Fibroblast of skin of left biceps (primary cell): ENCODE measurements around the gene DHX36.
A peak's percentile ranks its signal among the peaks of the same experiment; 100 is the strongest.

Experiments used
- DNase-seq, 2 experiments: peaks; one replicate each; pipeline ENCODE4 v3.0.0-alpha.2; 2013; ENCODE audit warnings: low read depth in 2 of 2

Gene DHX36

DNA sequence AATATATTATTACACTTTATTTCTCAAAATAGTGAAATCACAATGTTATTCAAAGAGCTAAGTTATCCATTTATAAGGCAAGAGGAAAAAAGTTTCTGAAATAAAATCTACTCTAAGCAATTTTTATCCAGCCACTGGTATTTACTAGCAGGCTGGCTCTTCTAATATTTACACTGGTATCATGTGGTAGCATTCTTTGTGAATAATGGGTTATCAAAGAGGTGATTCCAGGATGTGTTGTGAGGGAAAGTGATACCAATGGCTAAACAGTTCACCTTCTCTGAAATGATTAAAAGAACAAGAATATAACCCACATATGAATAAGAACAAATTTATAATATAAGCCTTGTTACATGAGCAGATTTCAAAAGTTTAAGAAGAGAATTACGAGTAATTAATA lies 44.1 kb downstream of the DHX36 start:
- no peak for DNase-seq

DNA sequence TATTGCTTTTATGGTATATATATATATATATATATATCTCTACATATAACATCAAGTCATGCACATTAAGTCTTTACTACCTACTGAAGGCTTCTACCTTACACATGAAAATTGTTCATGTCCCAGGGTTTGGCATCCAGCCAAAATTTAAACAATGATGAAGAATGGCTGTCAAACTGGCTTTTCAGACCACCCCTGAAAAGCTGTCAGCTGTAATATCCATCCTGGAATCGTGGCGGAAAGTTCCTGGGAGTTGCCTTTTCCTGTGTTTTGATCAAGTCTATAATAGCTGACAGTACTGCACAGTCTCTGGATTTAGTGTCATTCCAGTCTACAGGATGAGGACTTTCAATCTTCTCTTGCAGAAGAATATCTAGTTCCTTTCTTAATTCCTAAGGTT lies 48.3 kb downstream of the DHX36 start:
- DNase-seq, result no peak

DNA sequence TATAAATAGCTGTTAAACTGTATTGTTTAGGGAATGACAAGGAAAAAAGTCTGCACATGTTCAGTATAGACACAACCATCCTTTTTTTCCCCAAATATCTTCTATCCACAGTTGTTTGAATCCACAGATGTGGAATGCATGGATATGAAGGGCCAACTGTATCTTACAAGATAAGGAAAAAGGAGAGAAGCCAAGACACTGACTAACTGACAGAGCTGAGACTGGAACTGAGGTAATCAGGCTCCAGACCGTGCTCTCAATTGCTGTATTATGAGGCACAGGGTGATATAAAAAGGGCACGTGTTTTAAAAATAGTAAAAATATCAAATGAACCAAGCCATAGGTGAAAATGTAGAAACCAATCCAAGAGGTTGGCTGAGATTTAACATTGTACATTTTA lies 49.0 kb downstream of the DHX36 start:
- no peak for DNase-seq

DNA sequence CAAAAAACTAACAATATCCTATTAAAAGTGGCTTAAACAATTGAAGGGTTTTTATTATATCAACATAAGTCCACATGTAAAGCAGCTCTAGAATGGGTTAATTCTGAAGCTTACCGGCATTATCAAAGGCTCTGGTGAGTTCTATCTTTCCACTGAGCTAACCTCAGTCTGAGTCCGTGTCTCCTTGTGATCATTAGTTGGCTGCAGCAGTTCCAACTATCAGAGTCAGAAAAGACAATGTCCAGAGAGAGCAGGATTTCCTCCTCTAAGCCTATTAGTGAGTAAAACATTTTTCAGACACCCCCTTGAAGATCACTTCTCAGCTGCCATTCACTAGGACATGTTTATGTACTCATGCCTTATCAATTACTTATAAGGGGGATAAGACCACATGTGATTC lies 49.9 kb downstream of the DHX36 start:
- no peak for DNase-seq

DNA sequence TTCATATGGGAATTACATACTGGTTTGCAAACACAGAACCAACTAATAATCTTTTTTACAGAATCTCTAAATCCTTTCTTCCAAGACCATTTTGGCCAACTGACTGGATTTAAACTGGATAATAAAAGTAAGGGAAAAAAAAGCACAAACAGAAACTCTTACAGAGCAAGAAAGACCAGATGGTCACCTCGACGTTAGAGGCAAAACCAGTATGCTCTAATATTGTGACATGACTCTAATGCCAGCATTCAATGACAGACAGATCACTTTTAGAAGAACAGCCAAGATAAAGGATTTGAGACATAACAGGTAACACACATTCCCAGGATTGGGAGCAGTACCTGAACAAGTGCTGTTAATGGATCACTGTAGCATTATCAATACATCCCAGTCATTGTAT lies 50.9 kb downstream of the DHX36 start:
- no peak for DNase-seq

DNA sequence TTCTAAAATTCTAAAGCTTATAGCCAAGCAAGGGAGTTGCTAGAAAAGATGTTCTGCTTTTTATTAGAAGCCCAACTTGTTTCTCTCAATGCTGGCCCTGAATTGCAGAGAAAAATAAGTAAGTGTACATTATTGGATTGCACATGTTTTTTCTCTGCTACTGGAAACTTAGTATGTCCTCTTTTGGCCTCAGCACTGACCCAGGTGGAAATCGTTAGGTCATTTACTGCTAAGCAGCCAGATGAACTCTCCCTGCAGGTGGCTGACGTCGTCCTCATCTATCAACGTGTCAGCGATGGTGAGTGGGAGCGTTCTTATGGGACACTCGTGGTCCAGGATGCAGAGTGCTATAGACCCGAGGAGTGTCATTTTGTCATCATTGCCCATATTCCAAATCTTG lies 69.8 kb downstream of the DHX36 start:
- no peak for DNase-seq

DNA sequence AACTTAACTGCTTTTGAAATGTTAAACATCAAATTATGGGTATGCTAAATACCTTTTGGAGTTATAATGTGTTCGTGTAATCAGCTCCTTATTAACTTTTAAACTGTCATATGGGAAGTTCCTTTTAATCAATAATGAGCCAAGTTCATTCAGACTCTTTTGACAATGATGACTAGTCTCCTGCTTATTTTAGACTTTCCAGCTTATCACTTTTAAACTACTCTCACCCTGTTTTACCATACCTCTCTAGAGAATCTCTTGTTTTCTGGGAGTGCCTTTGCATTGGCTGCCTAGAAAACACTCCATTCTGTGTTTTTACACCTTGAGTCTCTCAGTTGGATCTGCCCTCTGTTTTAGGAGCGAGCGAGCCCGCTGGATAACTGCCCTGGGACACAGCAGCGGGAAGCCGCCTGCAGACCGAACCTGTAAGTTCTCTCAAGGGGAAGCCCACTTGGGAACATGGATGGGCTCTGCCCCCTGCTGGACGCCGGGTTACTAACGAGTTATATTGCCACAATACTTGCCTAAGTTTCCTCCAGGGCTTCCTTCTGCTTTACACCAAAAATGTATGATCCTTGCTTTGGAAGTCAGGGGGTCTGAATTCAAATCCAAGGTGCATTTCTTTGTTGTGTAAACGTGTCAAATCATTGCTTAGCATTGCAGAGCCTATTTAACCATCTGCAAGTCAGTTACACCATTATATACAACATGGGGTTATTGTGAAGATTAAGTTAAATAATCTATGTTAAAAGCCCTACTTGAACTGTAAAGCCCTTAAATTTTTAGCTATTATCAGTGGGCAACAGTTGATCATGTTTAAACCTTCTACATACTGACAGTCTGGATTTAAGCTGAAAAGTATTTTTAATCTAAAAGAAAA lies 71.3 kb downstream of the DHX36 start:
- peak; percentile 48 to 62 for DNase-seq

DNA sequence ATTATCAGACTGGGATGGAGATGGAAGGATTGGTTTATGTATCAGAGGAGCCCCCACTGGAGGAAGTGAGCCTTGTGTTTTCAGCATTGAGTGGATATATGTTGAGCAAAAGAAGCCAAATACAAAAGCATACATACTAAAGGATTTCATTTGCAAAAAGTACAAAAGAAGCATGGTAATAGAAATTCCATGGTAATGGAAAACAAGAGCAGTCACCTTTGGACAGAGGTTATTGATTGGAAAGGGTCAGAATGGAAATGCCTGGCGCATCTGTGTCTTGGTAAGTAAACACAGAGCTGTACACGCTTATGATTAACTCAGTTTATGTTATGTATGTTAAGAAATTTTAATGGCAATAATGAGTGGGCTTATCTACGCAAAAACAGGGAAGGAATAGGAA lies 72.7 kb downstream of the DHX36 start:
- DNase-seq, result no peak

DNA sequence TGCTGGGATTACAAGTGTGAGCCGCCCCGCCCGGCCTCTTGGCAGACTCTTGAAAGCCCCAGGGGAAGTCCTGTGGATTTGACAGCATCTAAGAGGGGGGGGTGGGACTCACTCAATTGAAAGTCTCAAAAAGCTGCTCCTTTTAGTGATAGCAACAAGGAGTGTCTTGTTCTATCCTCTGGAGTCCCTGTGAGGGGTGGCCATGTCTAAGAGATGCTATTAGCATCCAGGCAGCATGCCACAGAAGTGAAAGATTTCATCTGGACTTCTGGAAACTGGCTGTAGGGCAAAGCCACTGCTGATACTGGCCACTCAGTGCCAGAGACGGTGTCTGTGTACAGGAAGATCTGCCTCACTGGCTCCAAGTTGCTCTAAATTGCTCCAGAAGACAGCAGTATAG lies 74.0 kb downstream of the DHX36 start:
- DNase-seq, result no peak

DNA sequence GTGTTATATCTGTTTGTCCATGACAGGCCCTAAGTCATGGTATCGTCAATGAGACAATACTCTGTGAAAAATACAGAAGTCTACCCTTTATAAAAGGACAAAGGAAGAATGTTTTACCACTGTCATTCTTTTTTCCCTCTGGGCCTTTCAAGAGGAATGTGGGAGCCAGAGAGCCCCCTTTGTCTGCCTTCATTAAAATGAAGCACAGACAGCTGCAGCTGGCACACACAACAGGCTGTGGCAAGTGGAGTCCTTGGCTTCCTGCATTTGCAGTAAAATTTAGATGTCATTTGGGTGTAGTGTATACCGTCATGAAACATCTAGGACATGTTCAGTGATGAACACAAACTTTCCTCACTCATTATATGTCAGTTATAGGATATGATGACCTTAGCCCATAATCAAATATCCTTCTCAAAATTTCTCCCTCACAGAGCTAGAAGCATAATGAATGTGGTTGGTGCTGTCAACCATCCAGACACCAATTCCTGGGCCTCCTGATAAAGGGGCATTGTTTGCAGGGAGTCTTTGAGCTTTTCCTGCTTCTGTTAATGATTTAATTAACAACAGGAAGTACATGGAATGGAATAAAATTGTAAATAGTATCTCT lies 76.4 kb downstream of the DHX36 start:
- DNase-seq, result no peak

DNA sequence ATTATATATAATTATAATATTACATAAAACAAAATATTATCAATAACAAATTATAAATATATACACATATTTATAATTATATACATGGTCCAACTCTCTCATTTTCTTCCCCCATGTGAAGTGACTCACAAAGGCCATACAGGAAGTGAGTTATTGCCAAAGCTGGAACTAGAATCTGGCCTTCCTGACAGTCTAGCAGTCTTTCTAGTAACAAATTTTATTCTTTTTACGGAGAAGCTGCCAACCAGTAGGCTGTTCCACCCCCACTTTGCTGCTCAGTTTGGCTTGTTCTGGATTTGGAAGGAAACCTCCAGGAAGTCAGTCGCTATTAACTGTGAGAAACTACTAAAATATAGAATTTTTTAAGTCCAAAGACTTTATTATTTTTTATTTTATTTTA lies 79.6 kb downstream of the DHX36 start:
- DNase-seq, result no peak

DNA sequence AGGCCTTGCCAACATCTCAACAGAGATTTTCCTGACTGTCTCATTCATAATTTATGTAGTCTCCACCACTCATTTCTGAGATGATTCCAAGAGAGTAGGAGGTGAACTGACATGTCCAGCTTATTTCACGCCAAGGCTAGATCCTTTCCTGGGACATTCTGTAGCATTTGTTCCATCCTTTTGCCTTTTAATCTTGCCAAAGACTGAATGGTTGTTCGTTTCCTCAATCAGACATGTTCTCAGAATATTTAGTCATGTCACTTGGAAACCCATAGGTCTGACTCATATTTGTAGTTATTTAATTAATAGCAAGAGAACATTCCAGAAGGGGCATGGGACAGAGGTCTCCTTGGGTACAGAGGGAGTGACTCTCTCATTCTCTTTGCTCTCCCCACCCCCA lies 80.9 kb downstream of the DHX36 start:
- DNase-seq, result no peak

DNA sequence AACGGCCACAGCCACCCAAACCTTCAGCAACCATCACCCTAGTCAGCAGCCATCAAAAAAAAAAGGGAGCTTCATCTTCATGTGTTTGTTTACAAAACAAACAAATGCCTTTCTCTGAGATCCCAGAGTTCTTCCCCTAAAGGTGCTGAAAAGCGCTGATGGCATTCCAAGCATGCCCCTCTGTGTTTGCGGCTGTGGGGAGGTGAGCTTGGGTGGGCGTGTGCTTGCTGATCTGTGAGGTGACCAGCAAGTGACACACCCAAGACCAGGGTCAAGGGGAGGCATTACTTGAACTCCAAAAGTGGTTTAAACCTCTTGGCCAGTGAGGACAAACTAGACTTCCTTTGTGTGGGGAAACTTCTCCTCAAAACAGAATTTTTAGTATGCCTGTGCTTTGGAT lies 81.5 kb downstream of the DHX36 start:
- DNase-seq, result no peak

DNA sequence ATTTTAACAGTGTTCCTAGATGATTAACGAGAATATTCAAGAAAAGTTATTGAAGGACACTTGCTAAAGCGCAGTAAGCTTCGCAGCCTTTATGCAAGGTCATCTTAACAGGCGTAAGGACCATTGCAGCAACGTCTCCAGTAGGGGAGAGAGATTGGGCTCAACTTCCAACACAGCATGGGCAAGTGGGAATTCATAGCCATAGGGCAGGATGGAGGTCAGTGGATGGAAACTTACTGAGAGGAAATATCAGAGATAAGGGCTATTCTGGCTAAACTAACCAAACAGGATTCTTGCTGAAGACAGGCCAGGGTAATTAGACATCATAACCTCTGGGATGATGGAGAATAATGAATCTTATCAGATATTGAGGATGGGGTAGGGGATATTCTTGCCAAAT lies 82.8 kb downstream of the DHX36 start:
- no peak for DNase-seq

DNA sequence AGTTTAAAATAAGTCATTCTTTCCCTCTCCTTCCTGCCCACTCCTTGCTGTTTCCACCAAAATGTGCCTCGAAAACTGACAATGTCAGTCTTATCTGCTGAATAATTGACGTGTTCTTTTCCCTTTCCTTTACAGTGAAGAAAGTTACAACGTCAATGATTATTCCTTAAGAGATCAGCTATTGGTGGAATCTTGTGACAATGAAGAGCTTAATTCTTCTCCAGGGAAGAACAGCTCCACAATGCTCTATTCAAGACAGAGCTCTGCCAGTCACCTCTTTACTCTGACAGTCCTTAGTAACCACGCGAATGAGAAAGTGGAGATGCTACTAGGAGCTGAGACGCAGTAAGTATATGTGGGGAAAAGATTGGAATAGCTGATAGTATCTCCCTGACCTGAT lies 84.1 kb downstream of the DHX36 start:
- DNase-seq, result no peak

DNA sequence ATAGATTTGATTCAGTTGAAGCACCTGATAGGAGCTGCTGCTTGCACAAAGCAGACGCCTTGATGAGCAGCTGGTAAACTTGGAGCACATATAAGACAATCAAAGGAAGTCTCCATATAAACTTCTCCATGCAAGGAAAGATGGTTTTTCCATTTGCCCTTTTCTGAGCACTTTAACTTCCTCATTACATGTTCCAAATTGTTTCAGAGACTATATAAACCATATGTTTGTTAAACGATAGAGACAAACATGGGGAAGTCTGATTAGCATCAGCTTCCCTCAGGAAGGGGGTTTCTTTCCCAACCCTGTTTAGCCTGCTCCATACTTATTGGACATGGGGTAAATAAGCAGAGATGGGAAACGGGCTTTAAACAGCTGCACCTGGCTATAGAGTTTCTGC lies 88.0 kb downstream of the DHX36 start:
- DNase-seq, result no peak

DNA sequence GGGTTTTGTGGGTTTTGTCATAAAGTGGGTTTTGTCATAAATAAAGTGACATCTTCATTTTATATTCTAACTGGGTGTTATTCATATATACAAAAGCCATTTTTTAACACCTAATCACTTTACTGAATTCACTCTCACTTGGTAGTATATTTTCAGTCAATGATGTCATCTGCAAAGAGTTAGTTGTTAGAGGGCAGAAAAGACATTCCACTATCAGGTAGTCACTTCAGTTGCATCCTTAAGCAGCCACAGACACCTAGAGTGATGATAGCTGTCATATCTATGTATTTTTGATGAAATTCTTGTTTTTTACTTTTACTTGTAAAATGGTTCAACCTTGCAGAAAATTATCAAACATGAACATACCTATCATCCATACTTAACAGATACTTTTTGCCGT lies 89.0 kb downstream of the DHX36 start:
- DNase-seq, result peak; percentile 6 to 13

DNA sequence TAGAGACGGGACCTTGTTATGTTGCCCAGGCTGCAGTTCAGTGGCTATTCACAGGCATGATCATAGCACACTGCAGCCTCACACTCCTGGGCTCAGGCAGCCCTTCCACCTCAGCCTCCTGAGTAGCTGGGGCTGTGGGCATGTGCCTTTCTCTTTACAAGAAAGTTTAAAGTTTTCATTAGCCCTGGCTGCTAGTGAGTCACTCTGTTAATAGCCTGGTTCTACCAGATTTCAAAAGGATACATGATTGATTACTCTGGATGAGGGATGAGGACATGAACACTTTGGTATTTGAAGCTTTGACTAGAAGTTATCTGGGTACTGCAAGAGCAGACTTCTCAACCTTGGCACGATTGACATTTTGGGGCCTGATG lies 95.1 kb downstream of the DHX36 start:
- DNase-seq, result no peak

DNA sequence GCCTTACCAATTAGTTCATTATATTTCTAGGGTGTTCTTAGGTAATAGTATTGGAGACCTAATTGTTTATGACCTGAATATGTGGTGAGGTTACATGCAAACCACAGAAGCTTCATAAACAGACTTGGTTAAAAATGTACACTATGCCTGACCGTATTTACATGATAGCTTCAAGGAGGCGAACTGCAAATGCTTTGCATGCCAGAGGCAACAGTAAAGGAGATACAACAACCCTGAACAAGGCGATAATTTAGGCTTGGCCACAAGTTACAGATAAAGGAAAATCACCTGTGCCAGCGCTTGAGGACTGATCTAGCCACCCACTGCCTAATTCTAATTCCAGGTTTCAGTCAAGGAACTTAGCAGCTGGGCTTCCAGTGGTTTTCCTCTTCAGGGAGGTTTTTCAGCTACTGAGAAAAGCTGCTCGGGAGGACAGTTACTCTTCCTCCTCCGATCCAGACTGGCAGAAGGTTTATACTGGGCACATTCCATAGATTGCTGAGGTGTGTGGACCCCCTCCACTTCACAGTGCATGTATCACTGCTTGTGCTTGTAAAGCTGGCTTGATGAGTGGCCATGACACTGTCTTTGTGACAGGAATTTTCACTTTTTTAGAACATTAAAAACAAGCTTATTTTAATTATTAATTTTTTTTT lies 95.6 kb downstream of the DHX36 start:
- no peak for DNase-seq

DNA sequence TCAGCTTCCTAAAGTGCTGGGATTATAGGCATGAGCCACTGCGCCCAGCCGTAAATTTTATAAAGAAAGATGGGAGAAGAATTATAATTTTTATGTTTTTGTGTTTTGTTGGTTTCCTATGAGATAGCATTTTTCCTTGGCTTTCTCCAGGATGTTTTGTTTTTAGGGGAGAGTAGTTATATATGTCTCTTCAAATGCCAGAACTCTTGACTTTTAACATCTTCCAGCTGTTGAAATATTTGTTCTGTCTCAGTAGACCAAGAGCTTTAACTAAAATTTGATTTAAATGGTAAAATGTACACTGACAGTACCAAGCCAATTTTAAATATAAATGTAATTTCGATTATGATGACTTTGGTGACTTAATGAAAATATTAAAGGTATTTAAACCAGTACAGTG lies 96.8 kb downstream of the DHX36 start:
- DNase-seq, result no peak

DNA sequence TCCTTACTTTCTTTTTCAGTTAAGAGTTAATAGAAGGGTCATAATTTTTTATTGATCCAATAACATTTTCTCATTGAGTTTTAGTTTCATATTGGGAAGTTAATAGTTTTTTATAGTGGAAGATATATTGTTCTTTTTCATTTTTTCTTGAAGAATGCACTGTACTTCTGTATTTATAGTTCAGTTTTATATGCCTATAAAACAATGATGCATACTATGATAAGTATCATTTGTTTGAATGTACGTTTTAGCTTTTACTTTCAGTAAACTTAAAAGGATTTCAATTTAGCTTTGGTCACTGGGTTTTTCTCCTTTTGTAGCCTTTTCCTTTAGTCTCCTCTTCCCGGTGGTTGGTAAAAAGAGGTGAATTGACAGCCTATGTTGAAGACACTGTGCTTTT lies 98.8 kb downstream of the DHX36 start:
- no peak for DNase-seq

DNA sequence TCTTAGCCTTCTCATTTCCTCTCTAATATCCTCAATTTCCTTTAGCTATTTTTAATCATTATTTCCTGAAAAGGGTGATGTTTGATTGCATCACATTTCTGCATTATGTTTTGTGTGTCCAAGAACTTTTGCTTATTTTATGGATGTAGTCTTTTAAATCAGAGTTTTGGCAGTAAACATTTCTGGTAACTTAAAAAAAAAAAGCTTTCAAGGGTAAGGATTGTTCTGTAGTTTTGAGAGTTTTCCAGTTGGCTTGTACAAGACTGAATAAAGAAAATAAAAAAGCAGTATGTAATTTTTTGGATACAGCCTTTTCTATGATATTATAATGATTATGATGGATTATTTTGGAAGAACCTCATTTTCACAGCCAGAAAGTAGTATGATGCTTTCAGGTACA lies 99.4 kb downstream of the DHX36 start:
- DNase-seq, result no peak

DNA sequence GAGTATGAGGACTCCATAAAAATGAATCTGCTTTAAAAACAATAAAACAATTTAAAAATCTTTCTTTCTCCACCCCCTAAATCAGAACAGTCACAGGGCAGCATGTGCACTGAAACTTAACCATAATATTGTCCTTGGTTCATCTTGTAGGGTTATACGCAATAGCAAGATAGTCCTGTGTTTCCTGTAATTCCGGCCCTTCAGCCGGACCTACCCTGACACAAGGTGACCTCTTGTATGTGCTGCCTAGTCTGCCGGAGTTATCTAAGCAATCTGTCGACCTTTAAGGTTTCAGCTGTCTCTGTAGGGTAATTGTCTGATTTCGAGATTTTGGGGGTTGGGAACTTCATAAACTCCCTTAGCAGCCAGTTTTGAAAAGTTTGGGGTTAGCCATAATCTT lies 99.9 kb downstream of the DHX36 start:
- DNase-seq, result no peak
